LNCAP (cell line): ENCODE data around the gene KIAA1328.

Experiments used
- CTCF ChIP-seq: fragments of 450-650 bp; IDR thresholded peaks from 2 replicates; pipeline ENCODE4 v1.5.1; 2017; ENCODE audit warnings: mild to moderate bottlenecking

The KIAA1328 gene

GRCh38 chr18:37272226-37272625 is 443.3 kb downstream of the KIAA1328 start:
- no peak for TF ChIP-seq CTCF

- no peak for TF ChIP-seq CTCF
These were observed 443.9 kb downstream of the KIAA1328 start for GRCh38 chr18:37272841-37273240.

- TF ChIP-seq CTCF, result no peak
These were observed 445.6 kb downstream of the KIAA1328 start for GRCh38 chr18:37274309-37275236.

GRCh38 chr18:37275237-37275741 is 446.4 kb downstream of the KIAA1328 start:
- no peak for TF ChIP-seq CTCF

- TF ChIP-seq CTCF, result no peak
These were observed 447.4 kb downstream of the KIAA1328 start for GRCh38 chr18:37276111-37276890.

- no peak for TF ChIP-seq CTCF
These were observed 448.9 kb downstream of the KIAA1328 start for GRCh38 chr18:37277804-37278203.
